GM21619 (cell line): ENCODE data around the gene CHMP1B.
"Not testable (repeated sequence)": the region's sequence is repeated elsewhere in the genome, so short reads cannot be mapped to it uniquely, and the experiment has no call there.

Experiments
- ATAC-seq: cut with Tn5 transposase; IDR thresholded peaks from one replicate; pipeline ENCODE4 v1.9.1; 2021; ENCODE audit not compliant: unreplicated experiment

The CHMP1B gene

DNA sequence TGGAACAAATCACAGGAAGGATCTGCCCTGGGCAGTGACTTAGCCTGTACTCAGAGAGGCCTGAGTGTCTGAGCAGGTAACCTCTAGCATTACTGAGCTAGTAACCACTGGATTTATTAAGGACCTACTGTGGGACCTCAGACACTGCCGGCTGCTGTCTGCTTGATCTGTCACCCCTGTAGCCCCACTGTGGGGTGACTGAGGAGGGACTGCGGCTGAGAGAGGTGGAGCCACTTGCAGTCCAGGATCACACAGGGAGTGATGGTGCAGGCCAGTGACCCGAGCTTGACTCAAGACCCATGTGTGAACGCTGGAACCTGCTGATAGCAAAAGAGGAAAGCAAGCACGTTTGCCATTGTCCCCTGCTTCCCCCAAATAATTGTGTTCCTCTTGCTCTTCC lies 15.6 kb downstream of the CHMP1B start:
- no peak for ATAC-seq

DNA sequence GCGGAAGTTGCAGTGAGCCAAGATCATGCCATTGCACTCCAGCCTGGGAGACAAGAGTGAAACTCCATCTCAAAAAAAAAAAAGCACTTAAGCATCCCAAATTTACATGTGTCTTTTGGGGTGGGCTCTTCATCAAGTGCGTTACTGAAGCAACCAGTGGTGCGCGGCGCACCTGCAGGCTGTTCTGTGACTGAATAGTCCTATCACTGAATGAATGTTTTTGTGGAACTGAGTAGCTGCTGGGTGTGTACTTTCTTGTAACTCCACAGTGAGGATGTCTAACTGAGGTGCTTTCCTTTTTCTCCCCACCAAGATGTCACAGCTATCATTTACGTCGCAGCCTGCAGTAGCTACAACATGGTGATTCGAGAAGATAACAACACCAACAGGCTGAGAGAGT lies 17.0 kb downstream of the CHMP1B start:
- no peak for ATAC-seq

DNA sequence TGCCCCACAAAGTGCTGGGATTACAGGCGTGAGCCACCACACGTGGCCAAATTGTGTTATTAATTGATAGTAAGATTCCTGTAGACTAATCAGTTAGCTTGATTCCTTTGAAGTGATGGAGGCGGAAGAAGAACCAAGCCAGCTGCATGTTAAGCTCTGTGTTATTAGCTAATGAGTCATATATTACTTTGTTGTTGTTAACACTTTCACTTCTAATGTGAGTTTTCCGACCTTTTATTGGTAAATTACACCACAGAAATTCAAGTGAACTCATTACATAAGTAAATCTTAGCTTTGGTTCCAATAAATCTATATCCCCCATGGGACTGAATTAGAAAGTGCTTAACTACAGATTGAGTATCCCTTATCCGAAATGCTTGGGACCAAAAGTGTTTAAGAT lies 20.3 kb downstream of the CHMP1B start:
- ATAC-seq, result no peak

DNA sequence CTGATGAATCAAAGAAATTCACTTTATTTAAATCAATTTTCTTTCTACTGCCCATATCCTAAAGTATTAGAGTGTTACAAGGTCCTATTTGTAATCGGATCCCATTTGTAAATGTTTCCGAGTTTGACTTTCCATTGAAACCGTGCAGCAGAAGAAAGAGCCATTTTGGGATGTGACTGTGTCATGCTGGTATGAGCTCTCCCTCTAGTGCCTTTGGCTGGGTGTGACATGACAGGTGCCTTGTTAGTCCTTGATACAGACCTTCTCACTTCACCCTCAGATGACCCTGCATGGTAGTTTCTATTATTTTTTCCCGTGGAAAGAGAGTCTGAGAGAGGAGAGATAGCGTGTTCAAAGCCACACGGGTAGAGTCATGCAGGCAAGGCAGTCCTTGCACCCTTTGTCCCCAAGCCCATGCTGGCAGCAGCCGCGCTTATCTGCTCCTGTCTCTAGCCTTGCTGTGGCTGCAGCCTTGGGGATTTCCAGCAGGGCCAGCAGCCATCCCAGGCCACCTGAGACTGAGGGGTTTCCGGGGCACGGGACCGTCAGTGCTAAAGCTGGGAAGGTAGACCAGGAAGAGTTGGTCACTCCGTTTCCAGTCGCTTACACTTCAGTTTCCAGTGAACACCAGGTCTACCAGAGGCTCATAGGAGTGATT lies 21.4 kb downstream of the CHMP1B start:
- ATAC-seq, result no peak

DNA sequence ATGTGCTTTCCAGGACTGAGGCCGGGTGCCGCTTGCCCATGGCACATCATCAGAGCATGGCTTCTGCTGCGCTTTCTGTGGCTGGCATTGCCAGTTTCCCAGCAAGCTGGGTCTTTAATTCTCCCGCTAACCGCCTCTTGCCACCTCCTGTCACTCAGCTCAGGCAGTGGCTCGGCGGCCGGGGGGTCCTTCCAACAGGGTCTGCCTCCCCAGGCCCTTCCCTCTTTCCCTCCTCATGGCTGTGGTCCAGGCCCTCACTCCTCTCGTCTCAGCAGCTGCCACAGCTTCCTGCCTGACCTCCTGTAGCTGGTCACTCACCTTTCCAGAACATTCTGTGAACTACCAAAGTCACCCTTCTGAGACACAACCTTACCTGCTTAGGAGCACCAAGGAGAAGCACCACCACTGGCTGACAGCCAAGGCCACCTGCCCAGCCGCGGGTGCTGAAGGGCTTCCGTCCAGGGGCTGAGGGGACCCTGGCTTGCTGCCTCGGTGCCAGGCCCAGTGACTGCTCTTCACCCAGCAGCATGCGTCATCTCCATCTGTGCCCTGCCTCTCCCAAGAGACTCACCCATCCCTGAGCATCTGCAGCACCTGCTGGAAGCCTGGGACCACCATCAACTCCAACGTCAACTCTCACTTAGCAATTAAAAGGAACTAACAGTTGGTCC lies 22.6 kb downstream of the CHMP1B start:
- ATAC-seq, result no peak

DNA sequence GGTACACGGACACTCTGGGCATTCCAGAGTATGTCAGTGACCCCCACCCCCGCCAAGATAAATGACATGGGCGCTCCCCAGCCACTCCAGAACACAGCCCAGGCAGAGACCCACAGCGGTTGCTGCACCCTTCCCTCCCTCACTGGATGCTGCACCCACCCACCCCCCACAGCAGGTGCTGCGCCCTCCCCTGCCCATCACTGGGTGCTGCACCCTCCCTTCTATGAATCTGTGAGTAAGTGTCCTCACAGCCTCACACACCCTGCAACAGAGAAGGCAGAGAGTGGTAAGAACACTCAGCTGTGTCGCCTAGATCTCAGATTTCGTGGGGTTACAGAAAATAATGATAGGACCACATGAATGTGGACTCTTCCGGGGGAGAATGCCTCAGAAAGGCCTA lies 23.5 kb downstream of the CHMP1B start:
- ATAC-seq, result no peak

DNA sequence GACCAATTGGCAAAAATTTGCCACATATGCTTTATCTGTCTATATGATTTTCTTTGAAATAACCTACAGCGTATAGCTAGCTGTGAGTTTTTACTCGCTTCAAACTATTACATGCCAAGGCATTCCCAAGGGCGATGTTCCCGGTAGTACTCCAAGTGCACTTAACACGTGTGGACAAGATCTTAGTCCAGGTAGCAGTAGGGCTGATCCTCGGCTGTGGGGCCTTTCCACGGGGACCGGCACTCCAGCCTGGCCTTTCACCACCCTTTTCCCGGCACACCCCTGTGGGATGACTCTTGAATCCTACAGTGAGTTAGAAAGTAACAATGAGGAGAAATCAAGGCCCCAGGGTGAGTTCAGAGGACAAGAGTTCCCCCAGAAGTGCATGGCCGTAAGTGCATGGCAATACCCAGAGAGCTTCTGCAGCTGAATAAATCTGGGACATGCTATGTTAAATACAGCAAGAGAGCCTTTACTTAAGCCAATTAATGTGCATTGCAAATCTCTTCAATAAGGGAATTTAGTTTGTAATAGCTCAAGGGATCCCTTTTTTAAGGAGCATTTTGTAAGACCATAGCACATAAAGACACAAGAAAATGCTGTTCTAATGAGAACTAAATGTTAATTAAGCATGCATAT lies 26.4 kb downstream of the CHMP1B start:
- no peak for ATAC-seq

DNA sequence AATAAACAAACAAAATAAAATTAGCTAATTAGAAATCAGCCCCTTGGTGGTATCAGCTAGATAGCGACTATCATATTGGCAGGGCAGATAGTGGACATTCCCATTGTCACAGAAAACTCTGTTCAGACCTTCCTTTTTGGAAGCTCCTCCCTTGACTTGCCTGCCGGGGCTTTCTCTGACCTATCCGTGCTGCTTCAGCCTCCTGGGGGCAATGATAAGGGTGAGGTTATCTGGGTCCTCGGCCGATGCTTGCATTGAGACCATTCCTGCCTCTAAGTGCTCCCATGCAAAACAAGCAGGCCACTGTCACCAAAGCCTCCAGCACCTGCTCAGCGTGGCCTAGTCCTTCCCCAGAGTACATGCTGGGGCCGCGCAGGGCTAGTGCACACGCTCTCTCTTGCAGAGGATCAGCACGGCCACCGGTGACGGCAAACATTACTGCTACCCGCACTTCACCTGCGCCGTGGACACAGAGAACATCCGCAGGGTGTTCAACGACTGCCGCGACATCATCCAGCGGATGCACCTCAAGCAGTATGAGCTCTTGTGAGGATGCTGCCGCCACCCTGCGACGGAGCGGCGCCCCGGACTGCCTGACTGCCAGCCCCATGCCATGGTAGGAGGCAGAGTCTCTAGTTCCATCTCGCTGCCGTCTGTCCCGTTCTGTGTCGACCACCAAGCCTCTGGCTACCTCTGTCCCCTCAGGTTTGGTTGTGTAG lies 29.5 kb downstream of the CHMP1B start:
- no peak for ATAC-seq

DNA sequence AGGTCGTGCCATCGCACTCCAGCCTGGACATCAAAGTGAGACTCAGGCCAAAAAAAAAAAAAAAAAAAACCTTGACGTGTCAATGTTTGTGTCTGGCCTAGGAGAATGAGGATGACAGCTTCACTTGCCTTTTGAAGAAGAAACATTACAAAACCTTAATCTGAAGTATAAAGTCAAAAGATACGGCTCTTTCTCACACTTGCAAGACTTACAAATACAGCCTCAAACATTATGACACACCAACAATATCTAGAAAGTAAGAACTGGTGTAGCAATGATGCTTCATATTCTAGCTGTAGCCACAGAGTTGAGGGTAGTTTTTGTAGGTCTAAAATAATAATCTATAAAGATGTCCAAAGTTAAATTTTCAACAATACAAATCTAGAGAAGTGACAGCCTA lies 31.4 kb downstream of the CHMP1B start:
- no peak for ATAC-seq

DNA sequence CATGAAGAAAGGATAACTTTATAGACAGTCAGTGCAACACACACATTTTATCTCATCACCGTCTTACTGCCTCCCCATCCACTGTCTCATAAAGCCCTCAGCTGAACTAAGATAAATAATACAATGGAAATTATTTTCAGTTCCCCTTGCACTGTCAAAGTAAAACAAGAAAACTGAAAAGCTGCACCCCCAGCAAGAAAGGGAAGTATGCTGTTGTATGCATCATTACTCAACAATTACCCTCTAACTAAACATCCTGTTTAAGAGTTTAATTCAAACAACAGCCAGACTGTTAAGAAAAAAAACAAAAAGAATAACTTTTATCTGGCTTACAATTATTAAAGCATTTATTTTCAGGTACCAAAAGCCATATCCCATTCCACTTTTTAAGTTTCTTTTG lies 31.9 kb downstream of the CHMP1B start:
- peak; percentile 86 for ATAC-seq

DNA sequence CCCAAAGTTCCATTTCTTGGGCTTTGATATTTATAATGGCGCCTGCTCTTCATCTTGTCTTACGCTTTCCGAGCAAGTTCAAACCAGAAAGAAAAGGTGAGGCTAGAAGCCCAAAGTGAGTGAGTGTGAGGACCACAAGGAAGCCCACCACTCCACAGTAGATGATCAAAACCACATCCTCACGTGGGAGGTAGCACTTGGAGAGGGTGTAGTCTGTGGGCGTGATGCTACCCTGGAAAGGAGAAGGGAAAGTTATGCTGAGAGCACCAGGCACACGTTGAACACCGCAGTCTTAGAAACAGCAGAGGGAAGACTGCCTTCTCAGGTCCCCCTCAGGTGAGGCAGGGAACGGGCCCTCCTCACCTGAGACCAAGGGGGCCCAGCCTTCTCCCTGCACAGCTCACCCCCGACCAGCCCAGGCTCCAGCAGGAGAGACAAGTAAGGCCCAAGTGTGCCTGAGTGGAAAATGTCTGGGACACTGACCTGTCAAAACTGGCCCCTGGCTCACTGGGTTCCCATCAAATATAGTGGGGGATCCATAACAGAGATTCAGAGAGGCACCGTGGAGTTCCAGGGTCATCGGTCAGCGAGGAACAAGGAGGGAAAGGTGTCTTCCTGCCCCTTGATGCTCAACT lies 33.3 kb downstream of the CHMP1B start:
- no peak for ATAC-seq

DNA sequence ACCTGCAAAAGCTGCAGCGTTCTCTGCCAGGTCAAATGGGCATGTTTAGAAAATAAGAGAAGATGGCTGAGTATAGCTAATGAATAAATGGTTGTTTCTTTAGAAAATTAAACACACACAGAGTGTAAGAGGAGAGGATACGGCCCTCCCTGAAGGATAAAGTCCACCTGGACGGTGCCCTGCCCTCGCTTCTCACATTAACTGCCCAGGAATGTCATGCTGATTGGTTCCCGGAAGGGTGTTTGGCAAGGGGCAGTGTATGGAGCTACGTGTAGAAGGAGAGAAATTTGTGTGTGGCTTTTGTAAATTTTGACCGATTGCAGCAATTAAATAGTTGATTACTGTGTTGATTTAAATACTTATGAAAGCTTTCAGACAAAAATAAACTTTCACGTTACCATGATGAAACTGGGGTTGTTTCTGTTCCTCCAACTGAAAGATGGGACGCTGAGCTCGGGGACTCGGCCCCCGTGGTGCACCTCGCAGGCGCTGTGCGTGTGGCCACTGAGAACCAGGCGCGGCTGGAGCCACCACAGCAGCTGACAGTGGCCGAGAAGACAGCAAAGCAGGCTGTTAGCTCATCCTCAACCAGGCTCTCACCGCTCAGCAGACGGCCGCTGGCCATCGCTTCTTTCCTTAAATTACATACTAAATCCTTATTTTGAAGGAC lies 34.2 kb downstream of the CHMP1B start:
- ATAC-seq, result no peak

DNA sequence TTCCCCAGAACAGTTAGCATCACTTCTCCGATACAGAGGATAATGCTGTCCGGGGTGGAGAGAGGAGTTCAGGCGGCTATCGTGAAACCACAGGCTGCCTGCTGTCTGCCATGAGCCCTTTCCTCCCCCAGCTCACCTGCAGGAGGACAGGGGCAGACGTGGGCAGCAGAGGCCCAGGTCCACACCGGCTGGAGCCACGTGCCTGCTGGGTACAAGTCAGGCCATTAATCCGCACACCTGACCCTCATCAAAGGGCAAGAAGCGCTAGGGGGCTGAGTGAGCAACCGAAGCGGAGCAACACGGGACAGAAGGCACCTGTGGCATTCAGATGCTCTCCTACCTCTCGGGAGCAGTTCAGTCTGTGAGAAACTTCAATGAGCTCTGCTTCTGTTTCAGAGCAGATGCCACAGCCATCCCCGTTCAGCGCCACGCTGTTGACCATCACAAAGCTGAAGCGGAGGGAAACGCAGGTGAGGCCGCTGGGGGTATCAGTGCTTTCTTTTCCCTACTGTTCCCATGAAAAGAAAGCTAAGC lies 35.4 kb downstream of the CHMP1B start:
- ATAC-seq, result no peak

DNA sequence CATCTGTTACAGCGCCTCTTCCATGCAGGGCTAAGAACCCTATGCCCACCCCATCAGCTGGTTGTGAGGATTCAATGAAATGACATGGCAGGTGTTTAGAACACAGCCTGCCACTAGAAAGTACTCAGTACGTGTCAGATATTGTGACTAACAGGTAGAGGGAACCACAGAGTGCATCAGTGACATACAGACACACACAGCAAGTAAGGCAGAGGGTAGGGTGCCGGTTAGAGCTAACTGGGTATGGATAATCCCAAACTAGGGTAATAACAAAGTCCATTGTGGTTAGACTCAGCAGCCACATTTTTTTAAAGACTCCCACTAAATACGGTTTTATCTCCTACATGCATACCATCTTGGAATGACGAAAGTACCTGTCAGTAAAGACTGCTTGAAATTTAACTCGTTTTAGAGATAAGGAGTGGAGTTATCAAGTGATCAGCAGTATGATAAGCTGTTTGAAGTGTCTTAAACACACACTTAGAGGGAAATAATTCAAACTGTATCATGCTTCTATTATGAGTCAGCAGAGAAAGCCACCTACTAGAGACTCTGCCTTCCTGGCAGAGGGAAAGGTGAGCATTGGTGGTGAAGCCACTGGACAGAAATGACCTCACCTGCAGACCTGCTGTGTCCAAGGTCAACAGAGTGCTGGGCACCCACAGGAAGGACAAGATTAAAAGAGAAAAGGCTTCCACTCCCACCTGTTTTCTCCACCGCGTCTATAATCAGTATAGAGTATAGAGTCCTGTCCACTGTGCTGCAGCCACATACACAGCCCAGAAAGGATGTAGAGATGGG lies 36.3 kb downstream of the CHMP1B start:
- no peak for ATAC-seq

DNA sequence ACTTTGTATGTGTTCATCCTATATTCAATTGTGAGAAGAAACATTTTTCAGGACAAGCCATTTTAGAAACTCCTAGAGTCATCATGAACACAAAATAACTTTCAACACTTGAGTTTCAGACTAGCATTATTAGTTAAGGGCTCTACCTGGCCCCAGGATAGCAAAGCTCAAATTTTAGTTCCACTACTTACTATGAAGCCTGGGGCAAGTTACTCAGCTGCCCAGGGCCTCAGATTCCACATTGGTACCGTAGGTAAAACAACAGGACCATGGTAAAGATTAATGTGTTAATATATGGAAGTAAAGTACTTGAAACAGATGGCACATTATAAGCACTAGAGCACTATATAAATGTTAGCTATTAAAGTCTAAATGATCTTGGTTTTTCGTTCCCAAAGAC lies 37.5 kb downstream of the CHMP1B start:
- ATAC-seq, result no peak

DNA sequence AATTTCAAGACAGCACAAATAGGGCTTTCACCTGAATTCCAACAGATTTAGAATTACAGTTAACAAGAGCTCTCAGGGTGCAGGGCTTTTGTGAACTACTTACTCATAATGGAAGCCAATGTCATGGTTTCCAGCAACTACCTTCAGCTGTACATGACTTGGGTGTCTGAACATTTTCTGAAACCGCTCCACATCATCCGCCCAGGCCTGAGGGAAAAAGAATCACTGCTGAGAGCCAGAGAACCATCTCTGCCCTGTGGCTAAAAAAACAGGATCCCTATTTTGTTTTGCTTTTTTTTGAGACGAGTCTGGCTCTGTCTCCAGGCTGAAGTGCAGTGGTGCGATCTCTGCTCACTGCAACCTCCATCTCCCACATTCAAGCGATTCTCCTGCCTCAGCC lies 38.1 kb downstream of the CHMP1B start:
- no peak for ATAC-seq

DNA sequence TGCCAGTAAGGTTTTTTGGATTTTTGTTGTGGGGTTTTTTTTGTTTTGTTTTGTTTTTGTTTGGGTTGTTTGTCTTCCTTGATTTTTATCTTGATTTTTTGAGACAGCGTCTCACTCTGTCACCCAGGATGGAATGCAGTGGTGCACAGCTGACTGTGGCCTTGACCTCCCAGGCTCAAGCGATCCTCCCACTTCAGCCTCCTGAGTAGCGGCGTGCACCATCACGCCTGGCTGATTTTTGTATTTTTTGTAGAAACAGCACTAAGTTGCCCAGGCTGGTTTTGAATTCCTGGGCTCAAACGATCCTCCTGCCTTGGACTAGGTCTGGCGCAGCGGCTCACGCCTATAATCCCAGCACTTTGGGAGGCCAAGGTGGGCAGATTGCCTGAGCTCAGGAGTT lies 40.5 kb downstream of the CHMP1B start:
- ATAC-seq, result no peak

DNA sequence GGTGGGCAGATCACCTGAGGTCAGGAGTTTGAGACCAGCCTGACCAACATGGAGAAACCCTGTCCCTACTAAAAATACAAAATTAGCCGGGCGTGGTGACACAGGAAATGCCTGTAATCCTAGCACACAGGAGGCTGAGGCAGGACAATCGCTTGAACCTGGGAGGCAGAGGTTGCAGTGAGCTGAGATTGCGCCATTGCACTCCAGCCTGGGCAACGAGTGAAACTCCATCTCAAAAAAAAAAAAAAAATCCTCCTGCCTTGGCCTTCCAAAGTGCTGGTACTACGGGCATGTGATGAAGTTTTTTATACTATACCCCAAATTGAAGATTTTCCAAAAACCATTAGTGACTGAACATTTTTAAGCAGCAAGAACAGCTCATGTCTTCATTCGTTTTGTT lies 41.2 kb downstream of the CHMP1B start:
- not testable (repeated sequence) for ATAC-seq

DNA sequence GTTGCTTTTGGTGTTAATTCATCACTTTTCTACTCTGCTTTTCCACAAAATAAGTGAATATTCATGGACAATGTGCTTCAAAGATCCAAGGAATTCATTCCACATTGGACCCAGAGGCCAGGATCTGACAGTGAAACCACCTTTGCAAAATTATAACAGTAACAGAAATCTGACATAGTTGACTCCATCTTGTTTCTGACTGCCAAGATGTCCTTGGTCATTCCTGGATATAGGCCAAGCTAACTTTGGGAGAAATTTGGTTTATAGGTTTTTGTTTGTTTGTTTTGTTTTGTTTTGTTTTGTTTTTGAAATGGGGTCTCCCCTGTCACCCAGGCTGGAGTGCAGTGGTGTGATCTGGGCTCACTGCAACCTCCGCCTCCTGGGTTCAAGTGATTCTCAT lies 46.6 kb downstream of the CHMP1B start:
- no peak for ATAC-seq

DNA sequence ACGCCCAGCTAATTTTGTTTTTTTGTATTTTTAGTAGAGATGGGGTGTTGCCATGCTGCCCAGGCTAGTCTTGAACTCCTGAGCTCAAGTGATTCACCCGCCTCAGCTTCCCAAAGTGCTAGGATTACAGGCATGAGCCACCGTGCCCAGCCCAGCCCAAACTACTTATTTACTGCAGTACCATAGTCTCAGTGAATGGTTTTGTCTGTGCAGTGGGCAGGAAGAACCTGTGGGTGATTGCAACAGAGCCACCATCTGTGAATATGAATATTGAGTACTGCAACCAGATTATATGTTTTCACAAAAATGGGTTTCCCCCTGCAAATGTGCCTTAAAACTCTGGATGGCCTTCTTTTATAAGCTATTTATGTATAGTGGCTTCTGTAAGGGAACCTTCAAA lies 47.9 kb downstream of the CHMP1B start:
- no peak for ATAC-seq
